ENCODE results near the gene ARHGEF9. TPM values are rescaled to one million over a fixed set of nuclear protein-coding genes. Genes with fewer than 3 reads are reported as not detected.
"Not testable (repeated sequence)": the region's sequence is repeated elsewhere in the genome, so short reads cannot be mapped to it uniquely, and the experiment has no call there.

The ARHGEF9 gene
- total RNA-seq, 1 experiment from 2014 or later, result 26.3 TPM

DNA sequence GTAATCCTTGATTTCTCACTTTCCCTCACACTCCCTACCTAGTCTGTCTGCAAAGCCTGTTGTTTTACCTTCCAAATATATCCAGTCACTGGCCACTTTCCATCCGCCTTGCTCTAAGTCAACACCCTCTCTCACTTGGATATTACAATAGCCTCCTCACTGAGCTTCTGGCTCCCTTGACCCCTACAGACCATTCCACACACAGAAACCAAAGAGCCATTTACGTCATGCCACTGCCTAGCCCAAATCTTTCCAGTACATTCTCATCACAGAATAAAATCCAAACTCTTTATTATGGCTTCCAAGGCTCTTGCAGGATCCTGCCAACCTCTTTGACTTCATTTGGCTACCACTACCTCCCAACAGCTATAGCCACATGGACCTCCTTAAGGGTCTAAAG, 25.7 kb upstream of the ARHGEF9 start:
- TF ChIP-seq, protein P1, sequence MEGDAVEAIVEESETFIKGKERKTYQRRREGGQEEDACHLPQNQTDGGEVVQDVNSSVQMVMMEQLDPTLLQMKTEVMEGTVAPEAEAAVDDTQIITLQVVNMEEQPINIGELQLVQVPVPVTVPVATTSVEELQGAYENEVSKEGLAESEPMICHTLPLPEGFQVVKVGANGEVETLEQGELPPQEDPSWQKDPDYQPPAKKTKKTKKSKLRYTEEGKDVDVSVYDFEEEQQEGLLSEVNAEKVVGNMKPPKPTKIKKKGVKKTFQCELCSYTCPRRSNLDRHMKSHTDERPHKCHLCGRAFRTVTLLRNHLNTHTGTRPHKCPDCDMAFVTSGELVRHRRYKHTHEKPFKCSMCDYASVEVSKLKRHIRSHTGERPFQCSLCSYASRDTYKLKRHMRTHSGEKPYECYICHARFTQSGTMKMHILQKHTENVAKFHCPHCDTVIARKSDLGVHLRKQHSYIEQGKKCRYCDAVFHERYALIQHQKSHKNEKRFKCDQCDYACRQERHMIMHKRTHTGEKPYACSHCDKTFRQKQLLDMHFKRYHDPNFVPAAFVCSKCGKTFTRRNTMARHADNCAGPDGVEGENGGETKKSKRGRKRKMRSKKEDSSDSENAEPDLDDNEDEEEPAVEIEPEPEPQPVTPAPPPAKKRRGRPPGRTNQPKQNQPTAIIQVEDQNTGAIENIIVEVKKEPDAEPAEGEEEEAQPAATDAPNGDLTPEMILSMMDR (IDR thresholded peaks at IDR 0.05; ENCODE audit: unreplicated experiment), result no peak
- H3K36me3 Mint-ChIP-seq (ENCODE audit: insufficient read depth, unreplicated experiment), result no peaks in the 10 kb centered on the region
- CTCF ChIA-PET, result no interaction called here
- intact Hi-C loops (cut with micrococcal nuclease; ENCODE audit: unreplicated experiment), result no loop called here
- H3K4me3 Mint-ChIP-seq (ENCODE audit: low read depth, unreplicated experiment), result no peak overlapping the region
- no peaks in the 10 kb centered on the region for H3K4me1 Mint-ChIP-seq (ENCODE audit: low read depth, unreplicated experiment)
- H3K27me3 Mint-ChIP-seq (ENCODE audit: unreplicated experiment), result no peaks in the 10 kb centered on the region
- H3K9me3 Mint-ChIP-seq (ENCODE audit: low read depth, unreplicated experiment), result no peaks in the 10 kb centered on the region
- H3K27ac Mint-ChIP-seq (ENCODE audit: unreplicated experiment), result no peak overlapping the region
- DNase-seq, result no peak
- BruUV-seq (replicated peaks), result no TSS peak

DNA sequence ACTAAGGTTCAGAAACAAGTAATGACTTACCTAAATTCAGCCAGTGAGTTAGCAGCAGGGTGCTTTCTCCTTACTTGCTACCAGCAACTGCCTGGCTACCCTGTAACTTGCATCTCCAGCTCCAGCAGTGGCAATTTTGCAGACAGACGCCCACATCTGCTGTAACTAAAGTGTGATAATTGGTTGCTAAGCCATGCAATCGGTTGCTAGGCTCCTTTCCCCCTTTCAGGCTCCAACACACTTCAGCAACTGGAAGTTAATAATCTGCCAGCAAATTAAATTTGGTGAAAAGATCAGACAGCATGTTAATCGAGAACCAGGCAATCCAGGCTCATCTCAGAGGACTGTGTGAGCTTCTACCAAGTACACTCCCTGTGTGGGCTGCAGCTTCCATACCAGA, 24.2 kb upstream of the ARHGEF9 start:
- no peak for DNase-seq
- no peaks in the 10 kb centered on the region for H3K36me3 Mint-ChIP-seq (ENCODE audit: insufficient read depth, unreplicated experiment)
- TF ChIP-seq, protein P1 (IDR thresholded peaks at IDR 0.05; ENCODE audit: unreplicated experiment), result no peak
- no peak overlapping the region for H3K27ac Mint-ChIP-seq (ENCODE audit: unreplicated experiment)
- H3K4me1 Mint-ChIP-seq (ENCODE audit: low read depth, unreplicated experiment), result no peaks in the 10 kb centered on the region
- no TSS peak for BruUV-seq (replicated peaks)
- CTCF ChIA-PET, result no interaction called here
- no peaks in the 10 kb centered on the region for H3K27me3 Mint-ChIP-seq (ENCODE audit: unreplicated experiment)
- H3K4me3 Mint-ChIP-seq (ENCODE audit: low read depth, unreplicated experiment), result no peak overlapping the region
- intact Hi-C loops (cut with micrococcal nuclease; ENCODE audit: unreplicated experiment), result no loop called here
- H3K9me3 Mint-ChIP-seq (ENCODE audit: low read depth, unreplicated experiment), result no peaks in the 10 kb centered on the region

DNA sequence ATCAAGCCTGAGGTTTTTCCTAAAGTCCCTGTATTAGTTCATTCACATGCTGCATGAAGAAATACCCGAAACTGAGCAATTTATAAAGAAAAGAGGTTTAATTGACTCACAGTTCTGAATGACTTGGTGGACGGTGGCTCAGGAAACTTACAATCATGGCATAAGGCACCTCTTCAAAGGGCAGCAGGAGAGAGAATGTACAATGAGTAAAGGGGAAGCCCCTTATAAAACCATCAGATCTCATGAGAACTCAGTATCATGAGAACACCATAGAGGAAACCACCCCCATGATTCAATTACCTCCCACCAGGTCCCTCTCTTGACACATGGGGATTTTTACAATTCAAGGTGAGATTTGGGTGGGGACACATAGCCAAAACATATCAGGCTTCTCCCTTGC, 10.4 kb upstream of the ARHGEF9 start:
- H3K4me1 Mint-ChIP-seq (ENCODE audit: low read depth, unreplicated experiment); H3K27ac Mint-ChIP-seq (ENCODE audit: unreplicated experiment); H3K9me3 Mint-ChIP-seq (ENCODE audit: low read depth, unreplicated experiment); CTCF ChIA-PET; BruUV-seq (replicated peaks); H3K4me3 Mint-ChIP-seq (ENCODE audit: low read depth, unreplicated experiment); H3K36me3 Mint-ChIP-seq (ENCODE audit: insufficient read depth, unreplicated experiment); DNase-seq; intact Hi-C loops (cut with micrococcal nuclease; ENCODE audit: unreplicated experiment): not testable (repeated sequence)
- H3K27me3 Mint-ChIP-seq (ENCODE audit: unreplicated experiment), result peaks cover 45% of the 10 kb centered on the region

DNA sequence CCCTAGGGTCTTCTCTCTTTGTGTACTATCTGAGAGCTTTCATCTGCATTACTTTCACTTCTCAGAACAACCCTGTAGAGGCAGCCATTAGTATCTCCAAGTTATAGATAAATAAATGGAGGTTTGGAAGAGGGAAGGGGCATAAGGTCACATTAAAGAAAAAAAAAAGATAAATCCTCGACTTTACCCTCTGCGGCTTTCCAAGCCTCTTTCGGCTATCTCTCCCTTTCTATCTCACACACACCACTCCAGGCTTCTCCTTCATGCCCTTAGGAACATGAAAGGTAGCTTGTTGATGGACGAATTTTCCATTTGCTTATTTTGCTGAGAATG, 660 bp upstream of the ARHGEF9 start:
- no peak for DNase-seq
- no peaks in the 10 kb centered on the region for H3K27me3 Mint-ChIP-seq (ENCODE audit: unreplicated experiment)
- H3K4me1 Mint-ChIP-seq (ENCODE audit: low read depth, unreplicated experiment), result no peaks in the 10 kb centered on the region
- no peak overlapping the region for H3K4me3 Mint-ChIP-seq (ENCODE audit: low read depth, unreplicated experiment)
- CTCF ChIA-PET, result no interaction called here
- intact Hi-C loops (cut with micrococcal nuclease; ENCODE audit: unreplicated experiment), result no loop called here
- no peaks in the 10 kb centered on the region for H3K9me3 Mint-ChIP-seq (ENCODE audit: low read depth, unreplicated experiment)
- TF ChIP-seq, protein P1 (IDR thresholded peaks at IDR 0.05; ENCODE audit: unreplicated experiment), result no peak
- H3K36me3 Mint-ChIP-seq (ENCODE audit: insufficient read depth, unreplicated experiment), result no peaks in the 10 kb centered on the region
- no TSS peak for BruUV-seq (replicated peaks)
- no peak overlapping the region for H3K27ac Mint-ChIP-seq (ENCODE audit: unreplicated experiment)

DNA sequence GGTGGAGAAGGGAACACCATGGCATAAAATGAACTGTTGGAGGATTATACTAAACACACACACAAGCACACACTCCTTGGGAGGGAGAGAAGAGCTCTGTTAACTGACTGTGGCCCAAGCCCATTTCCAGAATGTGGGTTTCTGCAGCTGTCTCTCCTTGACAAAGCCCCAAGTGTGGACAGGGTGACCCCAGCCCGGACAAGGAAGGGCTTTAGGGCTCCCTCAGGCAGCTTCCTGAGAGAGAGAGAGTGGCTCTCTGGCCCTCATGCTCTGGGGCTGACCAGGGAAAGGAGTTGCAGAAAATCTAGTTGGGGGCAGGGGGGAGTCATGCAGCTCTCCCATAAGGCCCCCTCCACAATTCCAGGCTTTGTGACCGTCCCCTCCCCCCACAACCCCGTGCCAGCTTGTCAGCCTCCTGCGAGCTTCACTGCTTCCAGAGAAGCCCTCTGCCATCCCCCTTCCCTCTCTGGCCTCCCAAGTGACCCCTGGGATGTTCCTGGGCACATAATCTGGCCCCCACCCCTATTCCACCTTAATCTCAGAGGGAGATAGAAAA, 590 bp downstream of the ARHGEF9 start:
- Mint-ChIP-seq H3K27ac (ENCODE audit: unreplicated experiment) (no peak overlapping the region), H3K4me3 (ENCODE audit: low read depth, unreplicated experiment) (no peak overlapping the region), H3K36me3 (ENCODE audit: insufficient read depth, unreplicated experiment) (no peaks in the 10 kb centered on the region), H3K9me3 (ENCODE audit: low read depth, unreplicated experiment) (no peaks in the 10 kb centered on the region), H3K27me3 (ENCODE audit: unreplicated experiment) (no peaks in the 10 kb centered on the region), H3K4me1 (ENCODE audit: low read depth, unreplicated experiment) (no peaks in the 10 kb centered on the region)
- DNase-seq, result no peak
- no TSS peak for BruUV-seq (replicated peaks)
- intact Hi-C loops (cut with micrococcal nuclease; ENCODE audit: unreplicated experiment), result no loop called here
- TF ChIP-seq, protein P1 (IDR thresholded peaks at IDR 0.05; ENCODE audit: unreplicated experiment), result no peak
- CTCF ChIA-PET, result no interaction called here
